Measurements from ENCODE around the gene CD86.

Gene CD86

GRCh38 chr3:122055215-122055614, at the start of gene CD86:
Gene CD86 (plus strand): TSS chr3:122055362. CDS start chr3:122055490, 128 bp downstream.
- H3K4me1 ChIP-seq (ENCODE audit: control insufficient read depth in 1 of 2, insufficient read depth in 2 of 2, low read length in 2 of 2) = no peaks in the 10 kb centered on the region
- H3K36me3 ChIP-seq (ENCODE audit: control insufficient read depth in 1 of 2, insufficient read depth in 2 of 2, low read length in 2 of 2) = no peaks in the 10 kb centered on the region
- H3K9me3 ChIP-seq (ENCODE audit: control insufficient read depth in 1 of 2, low read length in 2 of 2) = no peaks in the 10 kb centered on the region
- H3K9ac ChIP-seq (ENCODE audit: low read depth in 1 of 2, low read length in 2 of 2) = no peak within 1 kb of the TSS
- no peak within 1 kb of the TSS for H3K27ac ChIP-seq (ENCODE audit: low read depth, low read length)
- H3K27me3 ChIP-seq (ENCODE audit: control insufficient read depth in 1 of 2, insufficient read depth in 2 of 2, low read length in 2 of 2) = peaks cover 0 to 4% of the 10 kb centered on the region in 2 donors
- peak within 1 kb of the TSS in 1 of 2 donors; percentile 1 for H3K4me3 ChIP-seq (ENCODE audit: low read depth in 1 of 2, low read length in 2 of 2)

- H3K27me3 ChIP-seq (ENCODE audit: control insufficient read depth in 1 of 2, insufficient read depth in 2 of 2, low read length in 2 of 2) = no peaks in the 10 kb centered on the region
- no peak overlapping the region for H3K9ac ChIP-seq (ENCODE audit: low read depth in 1 of 2, low read length in 2 of 2)
- peaks cover 0 to 4% of the 10 kb centered on the region in 2 donors for H3K4me1 ChIP-seq (ENCODE audit: control insufficient read depth in 1 of 2, insufficient read depth in 2 of 2, low read length in 2 of 2)
- H3K27ac ChIP-seq (ENCODE audit: low read depth, low read length) = no peak overlapping the region
- no peaks in the 10 kb centered on the region for H3K36me3 ChIP-seq (ENCODE audit: control insufficient read depth in 1 of 2, insufficient read depth in 2 of 2, low read length in 2 of 2)
- H3K9me3 ChIP-seq (ENCODE audit: control insufficient read depth in 1 of 2, low read length in 2 of 2) = no peaks in the 10 kb centered on the region
- no peak overlapping the region for H3K4me3 ChIP-seq (ENCODE audit: low read depth in 1 of 2, low read length in 2 of 2)
These were observed 48.9 kb upstream of the CD86 start for GRCh38 chr3:122006267-122006666.

- Histone ChIP-seq H3K9ac (ENCODE audit: low read depth in 1 of 2, low read length in 2 of 2) (no peak overlapping the region), H3K27ac (ENCODE audit: low read depth, low read length) (no peak overlapping the region), H3K36me3 (ENCODE audit: control insufficient read depth in 1 of 2, insufficient read depth in 2 of 2, low read length in 2 of 2) (no peaks in the 10 kb centered on the region), H3K9me3 (ENCODE audit: control insufficient read depth in 1 of 2, low read length in 2 of 2) (no peaks in the 10 kb centered on the region), H3K4me3 (ENCODE audit: low read depth in 1 of 2, low read length in 2 of 2) (no peak overlapping the region), H3K4me1 (ENCODE audit: control insufficient read depth in 1 of 2, insufficient read depth in 2 of 2, low read length in 2 of 2) (peaks cover 0 to 4% of the 10 kb centered on the region in 2 donors), H3K27me3 (ENCODE audit: control insufficient read depth in 1 of 2, insufficient read depth in 2 of 2, low read length in 2 of 2) (no peaks in the 10 kb centered on the region)
These were observed 47.0 kb upstream of the CD86 start for GRCh38 chr3:122008166-122008565.

- Histone ChIP-seq H3K4me1 (ENCODE audit: control insufficient read depth in 1 of 2, insufficient read depth in 2 of 2, low read length in 2 of 2) (peaks cover 0 to 4% of the 10 kb centered on the region in 2 donors), H3K4me3 (ENCODE audit: low read depth in 1 of 2, low read length in 2 of 2) (no peak overlapping the region), H3K9me3 (ENCODE audit: control insufficient read depth in 1 of 2, low read length in 2 of 2) (no peaks in the 10 kb centered on the region), H3K9ac (ENCODE audit: low read depth in 1 of 2, low read length in 2 of 2) (no peak overlapping the region), H3K27me3 (ENCODE audit: control insufficient read depth in 1 of 2, insufficient read depth in 2 of 2, low read length in 2 of 2) (no peaks in the 10 kb centered on the region), H3K36me3 (ENCODE audit: control insufficient read depth in 1 of 2, insufficient read depth in 2 of 2, low read length in 2 of 2) (no peaks in the 10 kb centered on the region), H3K27ac (ENCODE audit: low read depth, low read length) (no peak overlapping the region)
These were observed 44.7 kb upstream of the CD86 start for GRCh38 chr3:122010506-122010905.

GRCh38 chr3:122011396-122011795, 43.8 kb upstream of the CD86 start:
- no peak overlapping the region for H3K4me3 ChIP-seq (ENCODE audit: low read depth in 1 of 2, low read length in 2 of 2)
- H3K27me3 ChIP-seq (ENCODE audit: control insufficient read depth in 1 of 2, insufficient read depth in 2 of 2, low read length in 2 of 2) = no peaks in the 10 kb centered on the region
- no peak overlapping the region for H3K27ac ChIP-seq (ENCODE audit: low read depth, low read length)
- peaks cover 0 to 4% of the 10 kb centered on the region in 2 donors for H3K4me1 ChIP-seq (ENCODE audit: control insufficient read depth in 1 of 2, insufficient read depth in 2 of 2, low read length in 2 of 2)
- H3K9me3 ChIP-seq (ENCODE audit: control insufficient read depth in 1 of 2, low read length in 2 of 2) = no peaks in the 10 kb centered on the region
- no peaks in the 10 kb centered on the region for H3K36me3 ChIP-seq (ENCODE audit: control insufficient read depth in 1 of 2, insufficient read depth in 2 of 2, low read length in 2 of 2)
- no peak overlapping the region for H3K9ac ChIP-seq (ENCODE audit: low read depth in 1 of 2, low read length in 2 of 2)

- no peak overlapping the region for H3K27ac ChIP-seq (ENCODE audit: low read depth, low read length)
- no peaks in the 10 kb centered on the region for H3K27me3 ChIP-seq (ENCODE audit: control insufficient read depth in 1 of 2, insufficient read depth in 2 of 2, low read length in 2 of 2)
- H3K9ac ChIP-seq (ENCODE audit: low read depth in 1 of 2, low read length in 2 of 2) = no peak overlapping the region
- H3K4me1 ChIP-seq (ENCODE audit: control insufficient read depth in 1 of 2, insufficient read depth in 2 of 2, low read length in 2 of 2) = peaks cover 0 to 4% of the 10 kb centered on the region in 2 donors
- no peaks in the 10 kb centered on the region for H3K9me3 ChIP-seq (ENCODE audit: control insufficient read depth in 1 of 2, low read length in 2 of 2)
- no peak overlapping the region for H3K4me3 ChIP-seq (ENCODE audit: low read depth in 1 of 2, low read length in 2 of 2)
- no peaks in the 10 kb centered on the region for H3K36me3 ChIP-seq (ENCODE audit: control insufficient read depth in 1 of 2, insufficient read depth in 2 of 2, low read length in 2 of 2)
These were observed 42.3 kb upstream of the CD86 start for GRCh38 chr3:122012821-122013220.

- Histone ChIP-seq H3K27me3 (ENCODE audit: control insufficient read depth in 1 of 2, insufficient read depth in 2 of 2, low read length in 2 of 2) (no peaks in the 10 kb centered on the region), H3K4me1 (ENCODE audit: control insufficient read depth in 1 of 2, insufficient read depth in 2 of 2, low read length in 2 of 2) (peaks cover 0 to 4% of the 10 kb centered on the region in 2 donors), H3K27ac (ENCODE audit: low read depth, low read length) (no peak overlapping the region)
These were observed 41.7 kb upstream of the CD86 start for GRCh38 chr3:122013448-122013925.

GRCh38 chr3:122014741-122015140, 40.4 kb upstream of the CD86 start:
- no peaks in the 10 kb centered on the region for H3K9me3 ChIP-seq (ENCODE audit: control insufficient read depth in 1 of 2, low read length in 2 of 2)
- H3K9ac ChIP-seq (ENCODE audit: low read depth in 1 of 2, low read length in 2 of 2) = no peak overlapping the region
- H3K4me3 ChIP-seq (ENCODE audit: low read depth in 1 of 2, low read length in 2 of 2) = no peak overlapping the region
- no peak overlapping the region for H3K27ac ChIP-seq (ENCODE audit: low read depth, low read length)
- H3K36me3 ChIP-seq (ENCODE audit: control insufficient read depth in 1 of 2, insufficient read depth in 2 of 2, low read length in 2 of 2) = no peaks in the 10 kb centered on the region
- H3K4me1 ChIP-seq (ENCODE audit: control insufficient read depth in 1 of 2, insufficient read depth in 2 of 2, low read length in 2 of 2) = peaks cover 0 to 4% of the 10 kb centered on the region in 2 donors
- H3K27me3 ChIP-seq (ENCODE audit: control insufficient read depth in 1 of 2, insufficient read depth in 2 of 2, low read length in 2 of 2) = no peaks in the 10 kb centered on the region

More at GRCh38 chr3:122013448-122013925, 41.7 kb upstream of the CD86 start:
- Histone ChIP-seq H3K9ac (ENCODE audit: low read depth in 1 of 2, low read length in 2 of 2) (no peak overlapping the region), H3K4me3 (ENCODE audit: low read depth in 1 of 2, low read length in 2 of 2) (no peak overlapping the region), H3K36me3 (ENCODE audit: control insufficient read depth in 1 of 2, insufficient read depth in 2 of 2, low read length in 2 of 2) (no peaks in the 10 kb centered on the region), H3K9me3 (ENCODE audit: control insufficient read depth in 1 of 2, low read length in 2 of 2) (no peaks in the 10 kb centered on the region)

- H3K4me3 ChIP-seq (ENCODE audit: low read depth in 1 of 2, low read length in 2 of 2) = no peak overlapping the region
- no peaks in the 10 kb centered on the region for H3K27me3 ChIP-seq (ENCODE audit: control insufficient read depth in 1 of 2, insufficient read depth in 2 of 2, low read length in 2 of 2)
- H3K9ac ChIP-seq (ENCODE audit: low read depth in 1 of 2, low read length in 2 of 2) = no peak overlapping the region
- H3K4me1 ChIP-seq (ENCODE audit: control insufficient read depth in 1 of 2, insufficient read depth in 2 of 2, low read length in 2 of 2) = peaks cover 6 to 7% of the 10 kb centered on the region in 2 donors
- no peaks in the 10 kb centered on the region for H3K36me3 ChIP-seq (ENCODE audit: control insufficient read depth in 1 of 2, insufficient read depth in 2 of 2, low read length in 2 of 2)
- H3K9me3 ChIP-seq (ENCODE audit: control insufficient read depth in 1 of 2, low read length in 2 of 2) = no peaks in the 10 kb centered on the region
- H3K27ac ChIP-seq (ENCODE audit: low read depth, low read length) = no peak overlapping the region
These were observed 35.7 kb upstream of the CD86 start for GRCh38 chr3:122019493-122019892.

- H3K27me3 ChIP-seq (ENCODE audit: control insufficient read depth in 1 of 2, insufficient read depth in 2 of 2, low read length in 2 of 2) = no peaks in the 10 kb centered on the region
- no peak overlapping the region for H3K27ac ChIP-seq (ENCODE audit: low read depth, low read length)
- peak overlapping the region; percentile 65 to 73 for H3K4me3 ChIP-seq (ENCODE audit: low read depth in 1 of 2, low read length in 2 of 2)
- H3K9ac ChIP-seq (ENCODE audit: low read depth in 1 of 2, low read length in 2 of 2) = peak overlapping the region; percentile 63
- H3K36me3 ChIP-seq (ENCODE audit: control insufficient read depth in 1 of 2, insufficient read depth in 2 of 2, low read length in 2 of 2) = no peaks in the 10 kb centered on the region
- H3K9me3 ChIP-seq (ENCODE audit: control insufficient read depth in 1 of 2, low read length in 2 of 2) = no peaks in the 10 kb centered on the region
- H3K4me1 ChIP-seq (ENCODE audit: control insufficient read depth in 1 of 2, insufficient read depth in 2 of 2, low read length in 2 of 2) = peaks cover 7 to 10% of the 10 kb centered on the region in 2 donors
These were observed 34.1 kb upstream of the CD86 start for GRCh38 chr3:122021037-122021436.

Measured in duodenal mucosa (tissue), 2 donors.